OCI-LY1 (cell line): ENCODE results near the gene DUSP16.

ENCODE experiments used
- H2AFZ ChIP-seq: fragments of 200-600 bp; sonication (generic), shearing (Covaris generic); 2 replicates; pipeline ENCODE4 v1.6.0; 2014; ENCODE audit warnings: antibody characterized with exemption, mild to moderate bottlenecking, low read length
- H3F3A ChIP-seq: fragments of 200-600 bp; sonication (generic), shearing (Covaris generic); 2 replicates; pipeline ENCODE4 v1.6.0; 2014; ENCODE audit warnings: mild to moderate bottlenecking, antibody characterized with exemption, low read length, moderate library complexity; ENCODE audit not compliant: insufficient read depth
- H3K27ac ChIP-seq: fragments of 200-600 bp; sonication (generic); 2 replicates; pipeline ENCODE4 v1.5.1; 2014; ENCODE audit warnings: low read length, mixed run types, mild to moderate bottlenecking, low read depth; ENCODE audit not compliant: poor library complexity, severe bottlenecking
- H3K27me3 ChIP-seq: fragments of 200-600 bp; sonication (generic); 2 replicates; pipeline ENCODE4 v1.6.0; 2014; ENCODE audit warnings: antibody characterized with exemption, mild to moderate bottlenecking, low read length, moderate library complexity; ENCODE audit not compliant: insufficient read depth
- H3K36me3 ChIP-seq: fragments of 200-600 bp; sonication (generic); 2 replicates; pipeline ENCODE4 v1.6.1; 2014; ENCODE audit warnings: mild to moderate bottlenecking, antibody characterized with exemption, low read length, moderate library complexity, mixed read lengths; ENCODE audit not compliant: insufficient read depth
- H3K4me1 ChIP-seq: fragments of 200-600 bp; sonication (generic); 2 replicates; pipeline ENCODE4 v1.5.1; 2014; ENCODE audit warnings: mild to moderate bottlenecking, low read length, moderate library complexity; ENCODE audit not compliant: insufficient read depth, severe bottlenecking
- H3K4me2 ChIP-seq: fragments of 200-600 bp; sonication (generic), shearing (Covaris generic); 2 replicates; pipeline ENCODE4 v1.6.1; 2014; ENCODE audit warnings: low read length
- H3K4me3 ChIP-seq: fragments of 200-600 bp; sonication (generic); 2 replicates; pipeline ENCODE4 v1.5.1; 2014; ENCODE audit warnings: low read length, low read depth, mild to moderate bottlenecking, mixed read lengths; ENCODE audit not compliant: poor library complexity, severe bottlenecking
- H3K79me2 ChIP-seq: fragments of 200-600 bp; shearing (Covaris generic); 2 replicates; pipeline ENCODE4 v1.6.1; 2016; ENCODE audit warnings: mixed run types, low read length, mixed read lengths; ENCODE audit not compliant: insufficient read depth
- H3K9ac ChIP-seq: fragments of 200-600 bp; sonication (generic), shearing (Covaris generic); 2 replicates; pipeline ENCODE4 v1.6.1; 2014; ENCODE audit warnings: mild to moderate bottlenecking, low read length, mixed read lengths
- H3K9me2 ChIP-seq: fragments of 200-600 bp; sonication (generic), shearing (Covaris generic); 2 replicates; pipeline ENCODE4 v1.6.1; 2014; ENCODE audit warnings: low read depth, mild to moderate bottlenecking, low read length, mixed read lengths
- H3K9me3 ChIP-seq: fragments of 200-600 bp; shearing (Covaris generic); 2 replicates; pipeline ENCODE4 v1.6.1; 2014; ENCODE audit warnings: low read length, mixed read lengths
- H4K20me1 ChIP-seq: fragments of 200-600 bp; sonication (generic), shearing (Covaris generic); 2 replicates; pipeline ENCODE4 v1.6.0; 2016; ENCODE audit warnings: mild to moderate bottlenecking, low read length; ENCODE audit not compliant: insufficient read depth
- EZH2 ChIP-seq: fragments of 200-600 bp; sonication (generic), shearing (Covaris generic); IDR thresholded peaks from 2 replicates; pipeline ENCODE4 v1.8.0; 2017; ENCODE audit warnings: borderline replicate concordance, mixed run types, mild to moderate bottlenecking, antibody characterized with exemption, low read length, moderate library complexity, mixed read lengths
- TF ChIP-seq, protein P1 (sequence below): fragments of 200-600 bp; sonication (generic), shearing (Covaris generic); IDR thresholded peaks from 2 replicates; pipeline ENCODE4 v1.5.1; 2017; ENCODE audit warnings: mild to moderate bottlenecking, antibody characterized with exemption, low read length, moderate library complexity, mixed read lengths

Gene DUSP16, protein sequence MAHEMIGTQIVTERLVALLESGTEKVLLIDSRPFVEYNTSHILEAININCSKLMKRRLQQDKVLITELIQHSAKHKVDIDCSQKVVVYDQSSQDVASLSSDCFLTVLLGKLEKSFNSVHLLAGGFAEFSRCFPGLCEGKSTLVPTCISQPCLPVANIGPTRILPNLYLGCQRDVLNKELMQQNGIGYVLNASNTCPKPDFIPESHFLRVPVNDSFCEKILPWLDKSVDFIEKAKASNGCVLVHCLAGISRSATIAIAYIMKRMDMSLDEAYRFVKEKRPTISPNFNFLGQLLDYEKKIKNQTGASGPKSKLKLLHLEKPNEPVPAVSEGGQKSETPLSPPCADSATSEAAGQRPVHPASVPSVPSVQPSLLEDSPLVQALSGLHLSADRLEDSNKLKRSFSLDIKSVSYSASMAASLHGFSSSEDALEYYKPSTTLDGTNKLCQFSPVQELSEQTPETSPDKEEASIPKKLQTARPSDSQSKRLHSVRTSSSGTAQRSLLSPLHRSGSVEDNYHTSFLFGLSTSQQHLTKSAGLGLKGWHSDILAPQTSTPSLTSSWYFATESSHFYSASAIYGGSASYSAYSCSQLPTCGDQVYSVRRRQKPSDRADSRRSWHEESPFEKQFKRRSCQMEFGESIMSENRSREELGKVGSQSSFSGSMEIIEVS

DNA sequence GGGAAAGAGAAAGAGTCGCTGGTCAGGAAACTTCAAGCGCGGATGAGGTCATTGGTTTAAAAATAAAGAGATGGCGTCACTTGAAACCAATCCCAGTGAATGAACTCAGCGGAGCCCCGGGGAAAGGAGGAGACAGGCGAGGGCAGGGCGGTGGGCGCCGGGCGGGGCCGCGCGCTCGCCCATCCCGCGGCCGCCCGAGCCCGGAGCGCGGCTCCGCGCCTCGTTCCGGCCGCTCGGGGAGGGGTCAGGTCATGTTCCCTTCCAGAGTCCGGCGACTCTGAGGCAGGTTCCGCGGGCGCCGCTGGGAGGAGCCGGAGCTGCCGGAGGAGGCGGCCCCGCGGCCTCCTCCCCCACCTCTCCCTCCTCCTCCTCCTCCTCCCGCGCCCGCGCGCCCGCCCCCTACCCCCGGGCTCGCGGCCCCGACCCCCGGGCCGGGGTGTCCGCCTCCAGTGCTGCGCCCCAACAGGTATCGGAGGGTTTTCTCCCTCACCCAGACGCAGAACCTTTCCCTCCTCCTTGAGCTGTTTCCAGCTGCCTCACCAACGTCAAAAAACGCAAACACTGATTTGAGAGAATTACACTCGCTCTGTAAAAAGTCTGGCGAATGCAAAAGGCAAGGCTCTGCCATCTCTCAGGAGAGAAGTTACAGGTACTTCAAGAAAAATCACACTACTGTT, at the start of gene DUSP16:
DUSP16 (minus strand) TSS at position 279 of the 677 bp plus-strand sequence. CDS start 41,765 bp downstream, outside the sequence.
- Histone ChIP-seq H3K9ac (peak within 1 kb of the TSS; percentile 79), H3F3A (peaks cover 16% of the 10 kb centered on the region), H3K4me1 (peaks cover 37% of the 10 kb centered on the region), H3K27ac (peak within 1 kb of the TSS; percentile 82), H3K4me2 (peak within 1 kb of the TSS; percentile 88), H3K36me3 (no peaks in the 10 kb centered on the region), H3K4me3 (peak within 1 kb of the TSS; percentile 67), H3K9me2 (no peaks in the 10 kb centered on the region), H3K9me3 (no peaks in the 10 kb centered on the region), H4K20me1 (no peaks in the 10 kb centered on the region), H2AFZ (peak within 1 kb of the TSS; percentile 59; the same call in 1 of the 2 replicates), H3K27me3 (no peaks in the 10 kb centered on the region), H3K79me2 (peaks cover 9% of the 10 kb centered on the region; the same call in 1 of the 2 replicates)
- TF ChIP-seq, protein P1, sequence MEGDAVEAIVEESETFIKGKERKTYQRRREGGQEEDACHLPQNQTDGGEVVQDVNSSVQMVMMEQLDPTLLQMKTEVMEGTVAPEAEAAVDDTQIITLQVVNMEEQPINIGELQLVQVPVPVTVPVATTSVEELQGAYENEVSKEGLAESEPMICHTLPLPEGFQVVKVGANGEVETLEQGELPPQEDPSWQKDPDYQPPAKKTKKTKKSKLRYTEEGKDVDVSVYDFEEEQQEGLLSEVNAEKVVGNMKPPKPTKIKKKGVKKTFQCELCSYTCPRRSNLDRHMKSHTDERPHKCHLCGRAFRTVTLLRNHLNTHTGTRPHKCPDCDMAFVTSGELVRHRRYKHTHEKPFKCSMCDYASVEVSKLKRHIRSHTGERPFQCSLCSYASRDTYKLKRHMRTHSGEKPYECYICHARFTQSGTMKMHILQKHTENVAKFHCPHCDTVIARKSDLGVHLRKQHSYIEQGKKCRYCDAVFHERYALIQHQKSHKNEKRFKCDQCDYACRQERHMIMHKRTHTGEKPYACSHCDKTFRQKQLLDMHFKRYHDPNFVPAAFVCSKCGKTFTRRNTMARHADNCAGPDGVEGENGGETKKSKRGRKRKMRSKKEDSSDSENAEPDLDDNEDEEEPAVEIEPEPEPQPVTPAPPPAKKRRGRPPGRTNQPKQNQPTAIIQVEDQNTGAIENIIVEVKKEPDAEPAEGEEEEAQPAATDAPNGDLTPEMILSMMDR: no peak; the same call in 1 of the 2 replicates
- TF ChIP-seq EZH2: no peak

DNA sequence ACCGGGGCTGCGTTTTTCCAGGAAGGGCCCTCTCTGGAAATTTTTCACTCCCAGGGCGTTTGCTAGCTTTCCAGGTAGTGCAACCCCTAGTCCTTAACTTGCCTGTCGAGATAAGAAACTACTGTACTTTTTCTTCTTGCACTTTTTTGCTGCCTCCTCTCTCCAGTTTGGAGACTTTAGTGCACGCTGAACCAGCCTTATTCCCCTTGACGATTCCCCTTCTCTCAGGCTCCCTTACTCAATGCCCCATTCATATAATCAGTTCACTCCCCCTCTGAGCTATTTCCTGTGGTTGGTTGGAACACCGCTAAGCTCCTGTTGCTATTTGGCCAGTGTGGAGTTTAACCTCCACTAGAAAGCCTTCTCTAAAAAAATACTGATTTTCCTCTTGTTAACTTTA, 49.7 kb upstream of the DUSP16 start:
- H2AFZ ChIP-seq: no peak overlapping the region
- peak overlapping the region; percentile 73 for H3K27ac ChIP-seq

More for the DNA sequence above, 49.7 kb upstream of the DUSP16 start:
- no peaks in the 10 kb centered on the region for H3K36me3 ChIP-seq
- H3K9me3 ChIP-seq: no peaks in the 10 kb centered on the region
- no peaks in the 10 kb centered on the region for H3K27me3 ChIP-seq
- H3K79me2 ChIP-seq: no peaks in the 10 kb centered on the region
- peaks cover 24% of the 10 kb centered on the region for H3K4me1 ChIP-seq
- H3K4me3 ChIP-seq: peak overlapping the region; percentile 66
- peak overlapping the region; percentile 66 for H3K9ac ChIP-seq
- H3F3A ChIP-seq: no peaks in the 10 kb centered on the region
- H3K4me2 ChIP-seq: peak overlapping the region; percentile 63
- TF ChIP-seq, protein P1: no peak
- TF ChIP-seq EZH2: no peak
- H3K9me2 ChIP-seq: no peaks in the 10 kb centered on the region
- no peaks in the 10 kb centered on the region for H4K20me1 ChIP-seq
